ENCODE data around the gene DDTL. TPM values are rescaled to one million over a fixed set of nuclear protein-coding genes. Genes with fewer than 3 reads are reported as not detected.

The DDTL gene
- total RNA-seq, 1 donor from 2014 or later, result not detected

GRCh38 chr22:24002272-24002671 lies 35.6 kb downstream of the DDTL start:
- Histone ChIP-seq H2AFZ (replicated peaks) (no peak overlapping the region), H3K27me3 (no peaks in the 10 kb centered on the region), H3K9ac (no peak overlapping the region), H4K20me1 (ENCODE audit: low read depth) (no peaks in the 10 kb centered on the region), H3K9me3 (ENCODE audit: low read depth) (no peaks in the 10 kb centered on the region), H3K4me1 (peaks cover 6% of the 10 kb centered on the region), H3K4me3 (no peak overlapping the region), H3K79me2 (ENCODE audit: low read depth) (no peaks in the 10 kb centered on the region), H3K36me3 (no peaks in the 10 kb centered on the region), H3K4me2 (no peak overlapping the region), H3F3A (ENCODE audit: low read depth) (no peaks in the 10 kb centered on the region), H3K27ac (no peak overlapping the region)
- peak overlapping the region; percentile 51 for H3K27ac Mint-ChIP-seq
- TF ChIP-seq EZH2 (IDR thresholded peaks at IDR 0.05) (no peak), EZH2phosphoT487 (IDR thresholded peaks at IDR 0.05) (no peak)
- TF ChIP-seq, protein P1, sequence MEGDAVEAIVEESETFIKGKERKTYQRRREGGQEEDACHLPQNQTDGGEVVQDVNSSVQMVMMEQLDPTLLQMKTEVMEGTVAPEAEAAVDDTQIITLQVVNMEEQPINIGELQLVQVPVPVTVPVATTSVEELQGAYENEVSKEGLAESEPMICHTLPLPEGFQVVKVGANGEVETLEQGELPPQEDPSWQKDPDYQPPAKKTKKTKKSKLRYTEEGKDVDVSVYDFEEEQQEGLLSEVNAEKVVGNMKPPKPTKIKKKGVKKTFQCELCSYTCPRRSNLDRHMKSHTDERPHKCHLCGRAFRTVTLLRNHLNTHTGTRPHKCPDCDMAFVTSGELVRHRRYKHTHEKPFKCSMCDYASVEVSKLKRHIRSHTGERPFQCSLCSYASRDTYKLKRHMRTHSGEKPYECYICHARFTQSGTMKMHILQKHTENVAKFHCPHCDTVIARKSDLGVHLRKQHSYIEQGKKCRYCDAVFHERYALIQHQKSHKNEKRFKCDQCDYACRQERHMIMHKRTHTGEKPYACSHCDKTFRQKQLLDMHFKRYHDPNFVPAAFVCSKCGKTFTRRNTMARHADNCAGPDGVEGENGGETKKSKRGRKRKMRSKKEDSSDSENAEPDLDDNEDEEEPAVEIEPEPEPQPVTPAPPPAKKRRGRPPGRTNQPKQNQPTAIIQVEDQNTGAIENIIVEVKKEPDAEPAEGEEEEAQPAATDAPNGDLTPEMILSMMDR (IDR thresholded peaks at IDR 0.05), result no peak
- no peaks in the 10 kb centered on the region for H3K36me3 Mint-ChIP-seq
- H3K4me3 Mint-ChIP-seq, result no peak overlapping the region
- peaks cover 2% of the 10 kb centered on the region for H3K27me3 Mint-ChIP-seq (ENCODE audit: insufficient read depth, low read depth)
- no peak for DNase-seq (ENCODE audit: low spot score)
- H3K9me3 Mint-ChIP-seq, result no peaks in the 10 kb centered on the region
- peaks cover 8% of the 10 kb centered on the region for H3K4me1 Mint-ChIP-seq

DNA sequence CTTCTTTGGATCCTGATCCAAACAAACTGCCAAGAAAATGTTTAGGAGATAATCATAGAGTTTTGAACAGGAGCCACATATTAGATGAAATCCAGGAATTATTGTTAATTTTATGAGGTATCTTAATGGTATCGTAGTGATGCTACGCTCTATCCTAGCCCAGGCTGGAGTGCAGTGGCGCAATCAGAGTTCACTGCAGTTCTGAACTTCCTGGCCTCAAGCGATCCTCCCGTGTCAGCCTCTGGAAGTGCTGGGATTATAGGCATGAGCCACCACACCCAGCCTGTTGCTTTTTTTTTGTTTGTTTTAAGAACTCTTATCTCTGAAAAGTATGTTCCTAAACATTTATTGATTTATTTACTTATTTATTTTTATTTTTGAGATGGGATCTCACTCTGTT lies 36.2 kb downstream of the DDTL start:
- Histone ChIP-seq H3K27ac (no peak overlapping the region), H3K9me3 (ENCODE audit: low read depth) (no peaks in the 10 kb centered on the region), H2AFZ (replicated peaks) (no peak overlapping the region), H3F3A (ENCODE audit: low read depth) (no peaks in the 10 kb centered on the region), H3K27me3 (no peaks in the 10 kb centered on the region), H3K9ac (no peak overlapping the region), H3K79me2 (ENCODE audit: low read depth) (no peaks in the 10 kb centered on the region), H4K20me1 (ENCODE audit: low read depth) (no peaks in the 10 kb centered on the region), H3K36me3 (no peaks in the 10 kb centered on the region), H3K4me2 (no peak overlapping the region), H3K4me1 (peaks cover 6% of the 10 kb centered on the region), H3K4me3 (no peak overlapping the region)
- Mint-ChIP-seq H3K27ac (peak overlapping the region; percentile 63), H3K4me3 (no peak overlapping the region), H3K27me3 (ENCODE audit: insufficient read depth, low read depth) (peaks cover 2% of the 10 kb centered on the region), H3K36me3 (no peaks in the 10 kb centered on the region), H3K9me3 (no peaks in the 10 kb centered on the region), H3K4me1 (peaks cover 8% of the 10 kb centered on the region)
- no peak for TF ChIP-seq EZH2 (IDR thresholded peaks at IDR 0.05)
- TF ChIP-seq, protein P1 (IDR thresholded peaks at IDR 0.05), result no peak
- no peak for TF ChIP-seq EZH2phosphoT487 (IDR thresholded peaks at IDR 0.05)
- DNase-seq (ENCODE audit: low spot score), result no peak

- H3K9ac ChIP-seq, result no peak overlapping the region
- H3K27me3 Mint-ChIP-seq (ENCODE audit: insufficient read depth, low read depth), result peaks cover 2% of the 10 kb centered on the region
- H3K9me3 ChIP-seq (ENCODE audit: low read depth), result no peaks in the 10 kb centered on the region
- H3K79me2 ChIP-seq (ENCODE audit: low read depth), result no peaks in the 10 kb centered on the region
- peak overlapping the region; percentile 44 for H2AFZ ChIP-seq (replicated peaks)
- peak overlapping the region; percentile 25 for H3K27ac Mint-ChIP-seq
- H3K36me3 ChIP-seq, result no peaks in the 10 kb centered on the region
- H3K27ac ChIP-seq, result no peak overlapping the region
- DNase-seq (ENCODE audit: low spot score), result no peak
- H3F3A ChIP-seq (ENCODE audit: low read depth), result no peaks in the 10 kb centered on the region
- H4K20me1 ChIP-seq (ENCODE audit: low read depth), result no peaks in the 10 kb centered on the region
- H3K4me3 ChIP-seq, result no peak overlapping the region
- H3K36me3 Mint-ChIP-seq, result no peaks in the 10 kb centered on the region
- no peak overlapping the region for H3K4me2 ChIP-seq
- no peak overlapping the region for H3K4me3 Mint-ChIP-seq
- no peaks in the 10 kb centered on the region for H3K9me3 Mint-ChIP-seq
- TF ChIP-seq, protein P1 (IDR thresholded peaks at IDR 0.05), result no peak
- no peak for TF ChIP-seq EZH2phosphoT487 (IDR thresholded peaks at IDR 0.05)
- TF ChIP-seq EZH2 (IDR thresholded peaks at IDR 0.05), result no peak
- H3K4me1 Mint-ChIP-seq, result peaks cover 8% of the 10 kb centered on the region
- H3K4me1 ChIP-seq, result peaks cover 6% of the 10 kb centered on the region
- no peaks in the 10 kb centered on the region for H3K27me3 ChIP-seq
Observed at GRCh38 chr22:24003887-24004286, 37.2 kb downstream of the DDTL start.

Measured in neural progenitor cell (in vitro differentiated cells).